Gastrocnemius medialis (tissue), 4 donors: Measurements from ENCODE around the gene DNAH3. TPM values are rescaled to one million over a fixed set of nuclear protein-coding genes. Genes with fewer than 3 reads are reported as not detected.
"Not testable (repeated sequence)": the region's sequence is repeated elsewhere in the genome, so short reads cannot be mapped to it uniquely, and the experiment has no call there.

Experiments
- ATAC-seq, 2 donors: fragments of 150-250 bp; one replicate each; pipeline ENCODE4 v1.9.1; 2016
- DNase-seq, 2 donors: peaks; one replicate each; pipeline ENCODE4 v3.0.0-alpha.2; 2019
- H3K27ac ChIP-seq, 4 donors: fragments of 200-600 bp; sonication (generic); 1 replicate in 1 of 4; 2 replicates in 3 of 4; pipeline ENCODE4 v1.5.1; 2016 to 2018; ENCODE audit warnings: mild to moderate bottlenecking in 2 of 4, moderate library complexity in 1 of 4
- H3K27me3 ChIP-seq, 3 donors: fragments of 200-600 bp; sonication (generic) in 2 of 3; 1 replicate in 1 of 3; 2 replicates in 2 of 3; pipeline versions ENCODE4 v1.5.1 to v1.6.0; 2016 to 2019; ENCODE audit warnings: mild to moderate bottlenecking in 1 of 3, moderate library complexity in 1 of 3
- H3K36me3 ChIP-seq, 2 donors: fragments of 200-600 bp; sonication (generic) in 1 of 2; one replicate each; pipeline ENCODE4 v1.5.1; 2017 to 2018
- H3K4me1 ChIP-seq, 2 donors: fragments of 200-600 bp; sonication (generic) in 1 of 2; one replicate each; pipeline ENCODE4 v1.5.1; 2016 to 2017; ENCODE audit warnings: mild to moderate bottlenecking in 2 of 2
- H3K4me3 ChIP-seq, 4 donors: fragments of 200-600 bp; sonication (generic) in 3 of 4; 1 replicate in 1 of 4; 2 replicates in 3 of 4; pipeline ENCODE4 v1.5.1; 2016 to 2019; ENCODE audit warnings: mild to moderate bottlenecking in 2 of 4
- H3K9me3 ChIP-seq, 3 donors: fragments of 200-600 bp; sonication (generic) in 2 of 3; 1 replicate in 1 of 3; 2 replicates in 2 of 3; pipeline ENCODE4 v1.5.1; 2016 to 2019
- POLR2A ChIP-seq, 2 donors: fragments of 450-650 bp; IDR thresholded peaks; one replicate each; pipeline ENCODE4 v1.6.1; 2017; ENCODE audit warnings: antibody characterized with exemption in 2 of 2, mild to moderate bottlenecking in 2 of 2, moderate library complexity in 2 of 2
- in situ Hi-C, 4 donors: fragments of 200-750 bp; cut with MboI; loops; one replicate each; pipeline versions ENCODE4 v1.15.0 to v1.8.0; 2017; ENCODE audit warnings: low sequenced_read_pairs in 4 of 4
- intact Hi-C: fragments of 100-400 bp; cut with DNase I; formaldehyde crosslinking; loops from one replicate; pipeline ENCODE4 v1.15.1; 2023; ENCODE audit warnings: low total_unique reads
- total RNA-seq, 4 donors: library from RNA; depleted of rRNA; stranded (reverse); fragments of >200 nt; gene quantifications; one replicate each; pipeline versions ENCODE4 v1.1.0 to v1.2.3, GENCODE V29; 2016
- TF ChIP-seq, protein P1 (sequence below), 5 experiments: fragments of 450-650 bp in 3 of 5; fragments of 200-600 bp in 2 of 5; sonication (generic) in 2 of 5; IDR thresholded peaks in 4 of 5; conservative IDR thresholded peaks in 1 of 5; 1 replicate in 4 of 5; 2 replicates in 1 of 5; pipeline ENCODE4 v1.5.1; 2016 to 2019; ENCODE audit warnings: antibody characterized with exemption in 5 of 5, mild to moderate bottlenecking in 3 of 5, moderate library complexity in 3 of 5

The DNAH3 gene
- total RNA-seq, 4 donors from 2014 or later: 0.02 to 0.47 (median 0.21) TPM

DNA sequence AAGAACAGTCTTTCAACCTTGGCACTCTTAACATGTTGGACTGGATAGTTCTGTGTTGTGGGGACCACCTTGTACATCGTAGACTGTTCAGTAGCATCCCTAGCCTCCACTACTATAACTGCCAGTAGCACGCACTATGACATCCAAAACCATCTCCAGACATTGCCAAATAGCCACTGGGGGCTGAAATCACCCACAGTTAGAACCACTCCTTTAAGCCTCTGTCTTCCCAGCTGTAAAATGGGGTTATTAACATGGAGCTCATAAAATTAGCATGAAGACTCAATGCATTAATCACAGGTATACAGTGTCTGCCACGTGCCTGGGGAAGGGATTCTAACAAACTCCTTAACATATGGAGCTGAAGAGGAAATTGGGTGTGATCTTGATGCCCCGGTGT lies 200.4 kb downstream of the DNAH3 start:
- ATAC-seq: no peak
- intact Hi-C loops (no loop called here), in situ Hi-C loops (no loop called here)

DNA sequence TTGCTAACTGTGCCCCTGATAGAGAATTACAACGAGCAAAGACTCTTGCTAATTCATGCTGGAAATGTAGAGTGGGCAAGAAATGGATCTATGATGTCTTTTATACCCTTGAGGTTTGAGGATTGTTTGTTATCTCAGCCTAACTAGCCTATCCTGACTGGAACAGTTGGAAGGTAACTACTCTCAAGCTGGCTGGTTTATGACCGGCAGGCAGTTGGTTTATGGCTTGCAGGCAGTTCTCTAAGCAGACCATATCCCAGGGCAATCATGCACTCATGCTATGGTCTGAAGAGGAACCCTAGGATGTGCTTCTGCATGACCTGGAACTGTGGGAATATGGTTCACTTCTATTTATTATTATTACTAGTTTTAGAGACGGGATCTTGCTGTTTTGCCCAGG lies 201.0 kb downstream of the DNAH3 start:
- no peak for DNase-seq
- in situ Hi-C loops: no loop called here

More for the DNA sequence above, 200.4 kb downstream of the DNAH3 start:
- no peaks in the 10 kb centered on the region for H3K9me3 ChIP-seq
- no peaks in the 10 kb centered on the region for H3K4me1 ChIP-seq
- DNase-seq: no peak
- no peak overlapping the region for H3K4me3 ChIP-seq
- H3K27me3 ChIP-seq: no peaks in the 10 kb centered on the region
- TF ChIP-seq, protein P1, sequence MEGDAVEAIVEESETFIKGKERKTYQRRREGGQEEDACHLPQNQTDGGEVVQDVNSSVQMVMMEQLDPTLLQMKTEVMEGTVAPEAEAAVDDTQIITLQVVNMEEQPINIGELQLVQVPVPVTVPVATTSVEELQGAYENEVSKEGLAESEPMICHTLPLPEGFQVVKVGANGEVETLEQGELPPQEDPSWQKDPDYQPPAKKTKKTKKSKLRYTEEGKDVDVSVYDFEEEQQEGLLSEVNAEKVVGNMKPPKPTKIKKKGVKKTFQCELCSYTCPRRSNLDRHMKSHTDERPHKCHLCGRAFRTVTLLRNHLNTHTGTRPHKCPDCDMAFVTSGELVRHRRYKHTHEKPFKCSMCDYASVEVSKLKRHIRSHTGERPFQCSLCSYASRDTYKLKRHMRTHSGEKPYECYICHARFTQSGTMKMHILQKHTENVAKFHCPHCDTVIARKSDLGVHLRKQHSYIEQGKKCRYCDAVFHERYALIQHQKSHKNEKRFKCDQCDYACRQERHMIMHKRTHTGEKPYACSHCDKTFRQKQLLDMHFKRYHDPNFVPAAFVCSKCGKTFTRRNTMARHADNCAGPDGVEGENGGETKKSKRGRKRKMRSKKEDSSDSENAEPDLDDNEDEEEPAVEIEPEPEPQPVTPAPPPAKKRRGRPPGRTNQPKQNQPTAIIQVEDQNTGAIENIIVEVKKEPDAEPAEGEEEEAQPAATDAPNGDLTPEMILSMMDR (IDR thresholded peaks at IDR 0.05 in 4 of 5, conservative IDR thresholded peaks at IDR 0.05 in 1 of 5): no peak
- no peak for TF ChIP-seq POLR2A (IDR thresholded peaks at IDR 0.05)
- no peak overlapping the region for H3K27ac ChIP-seq
- no peaks in the 10 kb centered on the region for H3K36me3 ChIP-seq

DNA sequence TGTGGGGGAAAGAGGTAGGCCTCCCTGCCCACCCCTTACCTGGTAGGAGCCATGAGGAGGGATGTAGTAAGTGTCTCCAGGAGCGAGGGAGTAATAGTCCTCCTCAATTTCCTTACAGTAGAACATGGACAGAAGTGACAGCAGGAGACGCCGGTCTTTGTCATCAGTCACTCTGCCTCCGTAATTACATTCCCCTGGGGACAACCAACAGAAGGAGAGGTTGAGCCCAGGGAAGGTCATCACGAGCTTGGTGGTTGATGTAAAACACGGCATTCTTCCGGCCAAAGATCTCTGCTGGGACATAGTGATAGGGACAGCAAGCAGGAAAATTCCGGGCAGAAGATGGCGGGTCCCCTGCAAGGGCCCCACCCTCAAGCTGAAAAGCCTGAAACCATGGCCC lies 202.2 kb downstream of the DNAH3 start:
- Histone ChIP-seq H3K4me1 (no peaks in the 10 kb centered on the region), H3K36me3 (no peaks in the 10 kb centered on the region), H3K4me3 (no peak overlapping the region), H3K9me3 (no peaks in the 10 kb centered on the region), H3K27me3 (no peaks in the 10 kb centered on the region), H3K27ac (no peak overlapping the region)
- in situ Hi-C loops: no loop called here
- intact Hi-C loops: no loop called here
- TF ChIP-seq, protein P1 (IDR thresholded peaks at IDR 0.05 in 4 of 5, conservative IDR thresholded peaks at IDR 0.05 in 1 of 5): no peak
- no peak for TF ChIP-seq POLR2A (IDR thresholded peaks at IDR 0.05)
- no peak for DNase-seq
- ATAC-seq: no peak

More for the DNA sequence above, 201.0 kb downstream of the DNAH3 start:
- no peaks in the 10 kb centered on the region for H3K4me1 ChIP-seq
- H3K4me3 ChIP-seq: no peak overlapping the region
- no peak overlapping the region for H3K27ac ChIP-seq
- no peaks in the 10 kb centered on the region for H3K36me3 ChIP-seq
- H3K9me3 ChIP-seq: no peaks in the 10 kb centered on the region
- H3K27me3 ChIP-seq: no peaks in the 10 kb centered on the region
- TF ChIP-seq POLR2A (IDR thresholded peaks at IDR 0.05): no peak
- TF ChIP-seq, protein P1 (IDR thresholded peaks at IDR 0.05 in 4 of 5, conservative IDR thresholded peaks at IDR 0.05 in 1 of 5): no peak
- ATAC-seq: no peak
- intact Hi-C loops: no loop called here

DNA sequence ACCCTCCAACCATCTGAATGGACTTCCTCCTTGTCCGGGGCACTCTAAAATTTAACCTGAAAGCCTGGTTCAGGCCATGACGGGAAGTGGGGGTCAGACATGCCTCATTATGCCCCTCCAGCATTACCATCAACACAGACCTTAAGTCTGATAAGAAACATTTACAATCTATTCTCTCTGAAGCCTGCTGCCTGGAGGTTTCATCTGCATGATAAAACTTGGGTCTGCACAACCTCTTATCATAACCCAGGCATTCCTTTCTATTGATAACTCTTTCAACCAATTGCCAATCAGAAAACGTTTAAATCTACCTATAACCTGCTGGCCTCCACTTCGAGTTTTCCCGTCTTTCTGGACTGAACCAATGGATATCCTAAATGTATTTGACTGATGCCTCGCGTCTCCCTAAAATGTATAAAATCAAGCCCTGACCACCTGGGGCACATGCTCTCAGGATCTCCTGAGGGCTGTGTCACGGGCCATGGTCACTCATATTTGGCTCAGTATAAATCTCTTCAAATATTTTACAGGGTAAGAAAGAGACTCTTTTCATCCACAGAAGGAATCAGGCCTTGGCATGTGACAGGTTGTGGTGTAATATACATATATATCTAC lies 204.5 kb downstream of the DNAH3 start:
- H3K27me3 ChIP-seq: no peaks in the 10 kb centered on the region
- TF ChIP-seq, protein P1 (IDR thresholded peaks at IDR 0.05 in 4 of 5, conservative IDR thresholded peaks at IDR 0.05 in 1 of 5): no peak
- TF ChIP-seq POLR2A (IDR thresholded peaks at IDR 0.05): no peak
- no peaks in the 10 kb centered on the region for H3K4me1 ChIP-seq
- no peak overlapping the region for H3K4me3 ChIP-seq
- ATAC-seq: no peak
- DNase-seq: no peak
- H3K36me3 ChIP-seq: no peaks in the 10 kb centered on the region
- intact Hi-C loops (no loop called here), in situ Hi-C loops (no loop called here)
- H3K9me3 ChIP-seq: no peaks in the 10 kb centered on the region
- H3K27ac ChIP-seq: no peak overlapping the region

DNA sequence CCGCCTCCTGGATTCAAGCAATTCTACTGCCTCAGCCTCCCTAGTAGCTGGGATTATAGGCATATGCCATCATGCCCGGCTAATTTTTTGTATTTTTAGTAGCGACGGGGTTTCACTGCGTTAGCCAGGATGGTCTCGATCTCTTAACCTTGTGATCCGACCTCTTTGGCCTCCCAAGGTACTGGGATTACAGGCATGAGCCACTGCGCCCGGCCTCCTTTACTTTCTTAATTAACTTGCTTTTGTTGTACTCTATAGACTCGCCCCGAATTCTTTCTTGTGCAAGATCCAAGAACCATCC lies 205.1 kb downstream of the DNAH3 start:
- H3K9me3 ChIP-seq, H3K36me3 ChIP-seq, in situ Hi-C loops, H3K4me3 ChIP-seq, DNase-seq, H3K27ac ChIP-seq, H3K4me1 ChIP-seq, ATAC-seq, intact Hi-C loops, H3K27me3 ChIP-seq: not testable (repeated sequence)
